Measurements from ENCODE around the gene HLA-DPB1. TPM values are rescaled to one million over a fixed set of nuclear protein-coding genes. Genes with fewer than 3 reads are reported as not detected.
"Not testable (repeated sequence)": the region's sequence is repeated elsewhere in the genome, so short reads cannot be mapped to it uniquely, and the experiment has no call there.

HLA-DPB1 gene
- total RNA-seq, 1 donor from 2014 or later, result 5.5 TPM

DNA sequence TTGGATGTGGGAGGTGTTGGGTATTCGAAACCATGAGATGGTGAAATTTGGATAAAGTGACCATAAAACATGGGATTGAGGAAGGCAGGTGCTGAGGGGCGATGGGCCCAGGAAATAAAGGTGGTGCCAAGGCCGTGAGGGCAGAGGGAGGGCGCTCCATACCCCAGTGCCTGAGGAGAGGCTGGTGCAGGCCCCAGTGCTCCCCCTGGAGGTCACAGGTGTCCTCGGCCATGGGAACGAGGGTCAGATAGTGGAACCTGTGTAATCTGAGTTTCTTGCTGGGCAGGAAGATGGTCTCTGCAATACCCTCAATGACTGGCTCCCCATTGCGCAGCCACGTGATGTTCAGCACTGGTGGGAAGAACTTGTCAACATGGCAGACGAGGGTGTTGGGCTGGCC, 16.2 kb downstream of the HLA-DPB1 start:
- no peaks in the 10 kb centered on the region for H3K9me3 Mint-ChIP-seq (ENCODE audit: unreplicated experiment)
- no peak for DNase-seq (ENCODE audit: extremely low spot score, unreplicated experiment)
- H3K4me3 Mint-ChIP-seq (ENCODE audit: unreplicated experiment), result no peak overlapping the region
- peaks cover 50% of the 10 kb centered on the region for H3K27me3 Mint-ChIP-seq (ENCODE audit: unreplicated experiment)
- H3K27ac Mint-ChIP-seq (ENCODE audit: unreplicated experiment), result no peak overlapping the region
- TF ChIP-seq, protein P1, sequence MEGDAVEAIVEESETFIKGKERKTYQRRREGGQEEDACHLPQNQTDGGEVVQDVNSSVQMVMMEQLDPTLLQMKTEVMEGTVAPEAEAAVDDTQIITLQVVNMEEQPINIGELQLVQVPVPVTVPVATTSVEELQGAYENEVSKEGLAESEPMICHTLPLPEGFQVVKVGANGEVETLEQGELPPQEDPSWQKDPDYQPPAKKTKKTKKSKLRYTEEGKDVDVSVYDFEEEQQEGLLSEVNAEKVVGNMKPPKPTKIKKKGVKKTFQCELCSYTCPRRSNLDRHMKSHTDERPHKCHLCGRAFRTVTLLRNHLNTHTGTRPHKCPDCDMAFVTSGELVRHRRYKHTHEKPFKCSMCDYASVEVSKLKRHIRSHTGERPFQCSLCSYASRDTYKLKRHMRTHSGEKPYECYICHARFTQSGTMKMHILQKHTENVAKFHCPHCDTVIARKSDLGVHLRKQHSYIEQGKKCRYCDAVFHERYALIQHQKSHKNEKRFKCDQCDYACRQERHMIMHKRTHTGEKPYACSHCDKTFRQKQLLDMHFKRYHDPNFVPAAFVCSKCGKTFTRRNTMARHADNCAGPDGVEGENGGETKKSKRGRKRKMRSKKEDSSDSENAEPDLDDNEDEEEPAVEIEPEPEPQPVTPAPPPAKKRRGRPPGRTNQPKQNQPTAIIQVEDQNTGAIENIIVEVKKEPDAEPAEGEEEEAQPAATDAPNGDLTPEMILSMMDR (IDR thresholded peaks at IDR 0.05), result no peak
- no peaks in the 10 kb centered on the region for H3K4me1 Mint-ChIP-seq (ENCODE audit: unreplicated experiment)
- no peaks in the 10 kb centered on the region for H3K36me3 Mint-ChIP-seq (ENCODE audit: unreplicated experiment)

DNA sequence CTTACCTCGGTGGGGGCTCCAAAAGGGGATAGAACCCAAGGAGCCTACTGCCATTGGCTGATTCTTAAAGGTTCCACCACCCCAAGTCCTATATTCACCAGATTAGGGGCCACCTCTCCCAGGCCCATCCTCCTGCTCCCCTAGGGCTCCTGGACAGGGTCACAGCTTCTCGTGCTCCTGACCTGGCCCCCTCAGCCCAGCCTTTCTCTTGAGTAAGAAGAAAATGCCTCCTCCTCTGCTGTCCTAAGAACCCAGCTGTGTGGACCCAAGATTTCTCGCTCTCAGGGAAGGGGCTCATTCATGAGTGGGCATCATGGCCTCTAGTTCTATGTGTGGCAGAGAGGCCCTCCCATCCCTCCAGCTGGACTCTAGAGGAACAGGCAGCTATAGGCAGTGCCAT, 16.6 kb downstream of the HLA-DPB1 start:
- Mint-ChIP-seq H3K4me1 (ENCODE audit: unreplicated experiment) (no peaks in the 10 kb centered on the region), H3K9me3 (ENCODE audit: unreplicated experiment) (no peaks in the 10 kb centered on the region), H3K36me3 (ENCODE audit: unreplicated experiment) (no peaks in the 10 kb centered on the region), H3K27ac (ENCODE audit: unreplicated experiment) (no peak overlapping the region), H3K27me3 (ENCODE audit: unreplicated experiment) (peaks cover 50% of the 10 kb centered on the region), H3K4me3 (ENCODE audit: unreplicated experiment) (no peak overlapping the region)
- DNase-seq (ENCODE audit: extremely low spot score, unreplicated experiment), result no peak
- TF ChIP-seq, protein P1 (IDR thresholded peaks at IDR 0.05), result no peak

DNA sequence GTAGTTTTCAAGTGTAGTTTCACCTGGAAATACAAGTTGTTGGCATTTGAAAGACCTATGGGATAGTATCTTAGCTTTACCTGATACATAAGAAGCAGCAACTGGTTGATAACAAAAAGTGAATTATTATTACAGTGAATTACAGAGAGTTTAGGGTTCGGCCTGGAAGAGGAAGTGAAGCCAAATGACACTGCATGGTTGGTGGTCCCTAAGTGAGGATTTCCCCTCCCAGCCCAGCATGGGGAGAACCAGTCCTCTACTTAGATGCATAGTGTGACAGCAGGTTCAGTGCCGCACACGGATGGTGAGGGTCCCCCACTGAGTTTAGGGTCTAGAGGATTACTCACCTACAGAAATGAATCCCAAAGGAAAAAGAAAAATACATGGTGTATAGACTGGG, 18.1 kb downstream of the HLA-DPB1 start:
- H3K4me1 Mint-ChIP-seq (ENCODE audit: unreplicated experiment), result no peaks in the 10 kb centered on the region
- no peak for DNase-seq (ENCODE audit: extremely low spot score, unreplicated experiment)
- no peak overlapping the region for H3K4me3 Mint-ChIP-seq (ENCODE audit: unreplicated experiment)
- TF ChIP-seq, protein P1 (IDR thresholded peaks at IDR 0.05), result no peak
- no peak overlapping the region for H3K27ac Mint-ChIP-seq (ENCODE audit: unreplicated experiment)
- H3K9me3 Mint-ChIP-seq (ENCODE audit: unreplicated experiment), result peaks cover 12% of the 10 kb centered on the region
- H3K36me3 Mint-ChIP-seq (ENCODE audit: unreplicated experiment), result no peaks in the 10 kb centered on the region
- H3K27me3 Mint-ChIP-seq (ENCODE audit: unreplicated experiment), result peaks cover 59% of the 10 kb centered on the region

DNA sequence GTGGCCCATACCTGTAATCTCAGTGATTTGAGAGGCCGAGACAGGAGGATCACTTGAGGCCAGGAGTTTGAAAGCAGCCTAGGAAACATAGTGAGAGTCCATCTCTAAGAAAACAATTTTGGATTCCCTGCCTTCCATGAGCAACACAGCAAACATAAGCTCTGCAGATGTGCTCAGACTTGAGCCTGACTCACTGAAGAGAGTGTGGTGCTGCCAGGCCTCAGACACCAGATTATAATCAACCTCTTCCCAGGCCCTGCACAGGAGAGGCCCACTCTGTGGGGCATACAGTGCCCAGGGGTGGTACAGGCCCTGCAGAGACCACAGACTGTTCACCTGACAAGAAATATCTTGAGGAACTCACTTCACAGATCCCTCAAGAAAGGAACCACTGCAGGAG, 19.9 kb downstream of the HLA-DPB1 start:
- Mint-ChIP-seq H3K36me3 (ENCODE audit: unreplicated experiment) (no peaks in the 10 kb centered on the region), H3K27ac (ENCODE audit: unreplicated experiment) (no peak overlapping the region), H3K4me1 (ENCODE audit: unreplicated experiment) (no peaks in the 10 kb centered on the region), H3K9me3 (ENCODE audit: unreplicated experiment) (peaks cover 21% of the 10 kb centered on the region), H3K4me3 (ENCODE audit: unreplicated experiment) (no peak overlapping the region), H3K27me3 (ENCODE audit: unreplicated experiment) (peaks cover 60% of the 10 kb centered on the region)
- no peak for DNase-seq (ENCODE audit: extremely low spot score, unreplicated experiment)
- TF ChIP-seq, protein P1 (IDR thresholded peaks at IDR 0.05), result no peak

DNA sequence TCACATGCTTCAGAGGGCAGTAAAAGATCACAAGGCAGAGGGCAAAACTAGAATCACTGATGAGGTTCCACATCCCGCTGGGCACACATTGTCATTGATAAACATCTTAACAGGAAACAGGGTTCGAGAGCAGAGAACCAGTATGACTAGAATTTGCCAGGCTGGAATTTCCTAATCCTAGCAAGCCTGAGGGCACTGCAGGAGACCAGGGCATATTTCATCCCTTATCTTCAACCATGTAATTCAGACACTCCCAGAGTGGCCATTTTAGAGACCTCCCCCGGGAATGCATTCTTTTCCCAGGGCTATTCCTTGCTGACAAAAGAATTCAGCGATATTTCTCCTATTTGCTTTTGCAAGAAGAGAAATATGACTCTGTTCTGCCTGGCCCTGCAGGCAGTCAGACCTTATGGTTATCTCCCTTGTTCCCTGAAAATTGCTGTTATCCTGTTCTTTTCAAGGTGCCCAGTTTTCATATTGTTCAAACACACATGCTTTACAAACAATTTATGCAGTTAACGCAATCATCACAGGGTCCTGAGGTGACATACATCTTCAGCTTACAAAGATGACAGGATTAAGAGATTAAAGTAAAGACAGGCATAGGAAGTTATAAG, 25.4 kb downstream of the HLA-DPB1 start:
- H3K9me3 Mint-ChIP-seq (ENCODE audit: unreplicated experiment), result peaks cover 36% of the 10 kb centered on the region
- not testable (repeated sequence) for H3K27ac Mint-ChIP-seq (ENCODE audit: unreplicated experiment); H3K36me3 Mint-ChIP-seq (ENCODE audit: unreplicated experiment); H3K4me3 Mint-ChIP-seq (ENCODE audit: unreplicated experiment); H3K4me1 Mint-ChIP-seq (ENCODE audit: unreplicated experiment); DNase-seq (ENCODE audit: extremely low spot score, unreplicated experiment)
- H3K27me3 Mint-ChIP-seq (ENCODE audit: unreplicated experiment), result peaks cover 60% of the 10 kb centered on the region

DNA sequence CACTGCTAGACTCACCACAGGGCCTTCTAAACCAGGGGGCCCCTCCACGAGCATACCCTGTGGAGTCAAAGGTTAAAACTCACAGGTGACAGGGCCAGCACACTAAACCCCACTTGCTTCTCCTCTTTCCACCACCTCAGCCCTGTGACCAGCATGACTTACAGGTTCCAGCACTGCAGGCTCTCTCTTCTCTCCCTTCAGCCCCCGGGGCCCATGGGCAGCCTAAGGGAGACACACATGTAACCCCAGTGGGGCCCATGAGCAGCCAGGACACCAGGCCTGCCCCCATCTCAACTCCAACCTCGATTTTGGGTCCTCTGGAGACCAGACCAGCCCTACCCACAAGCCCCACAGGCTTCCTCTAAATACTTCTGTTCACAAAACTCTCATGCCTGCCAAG, 28.0 kb downstream of the HLA-DPB1 start:
- Mint-ChIP-seq H3K27me3 (ENCODE audit: unreplicated experiment) (peaks cover 66% of the 10 kb centered on the region), H3K27ac (ENCODE audit: unreplicated experiment) (no peak overlapping the region), H3K9me3 (ENCODE audit: unreplicated experiment) (peaks cover 24% of the 10 kb centered on the region), H3K4me3 (ENCODE audit: unreplicated experiment) (no peak overlapping the region), H3K4me1 (ENCODE audit: unreplicated experiment) (no peaks in the 10 kb centered on the region), H3K36me3 (ENCODE audit: unreplicated experiment) (no peaks in the 10 kb centered on the region)
- DNase-seq (ENCODE audit: extremely low spot score, unreplicated experiment), result no peak
- TF ChIP-seq, protein P1 (IDR thresholded peaks at IDR 0.05), result no peak

Data from osteocyte (in vitro differentiated cells).